Uterus (tissue), 4 donors: ENCODE results near the gene NOL3. TPM values are rescaled to one million over a fixed set of nuclear protein-coding genes. Genes with fewer than 3 reads are reported as not detected.

Experiments used
- DNase-seq, 2 donors: peaks; one replicate each; pipeline ENCODE4 v3.0.0-alpha.2; 2019 to 2020
- H3K27ac ChIP-seq, 2 donors: fragments of 200-600 bp; sonication (generic); 1 replicate in 1 of 2; 2 replicates in 1 of 2; pipeline ENCODE4 v1.5.1; 2016 to 2018
- H3K27me3 ChIP-seq, 2 donors: fragments of 200-600 bp; sonication (generic); one replicate each; pipeline ENCODE4 v1.5.1; 2018 to 2019; ENCODE audit warnings: control low read depth in 1 of 2
- H3K36me3 ChIP-seq, 2 donors: fragments of 200-600 bp; sonication (generic); one replicate each; pipeline ENCODE4 v1.5.1; 2019; ENCODE audit warnings: control low read depth in 1 of 2
- H3K4me1 ChIP-seq, 2 donors: fragments of 200-600 bp; sonication (generic); one replicate each; pipeline ENCODE4 v1.5.1; 2018 to 2019; ENCODE audit warnings: control low read depth in 1 of 2
- H3K4me3 ChIP-seq, 2 donors: fragments of 200-600 bp; sonication (generic); 1 replicate in 1 of 2; 2 replicates in 1 of 2; pipeline ENCODE4 v1.5.1; 2018 to 2019; ENCODE audit warnings: mild to moderate bottlenecking in 1 of 2
- H3K9me3 ChIP-seq, 2 donors: fragments of 200-600 bp; sonication (generic); one replicate each; pipeline ENCODE4 v1.5.1; 2019; ENCODE audit warnings: control low read depth in 1 of 2
- POLR2A ChIP-seq, 2 donors: fragments of 450-650 bp; IDR thresholded peaks; one replicate each; pipeline ENCODE4 v1.6.1; 2016; ENCODE audit warnings: antibody characterized with exemption in 2 of 2, mild to moderate bottlenecking in 1 of 2, moderate library complexity in 1 of 2
- intact Hi-C: fragments of 100-400 bp; cut with DNase I; formaldehyde crosslinking; loops from one replicate; pipeline ENCODE4 v1.15.1; 2023; ENCODE audit warnings: low total_unique reads
- total RNA-seq, 4 donors: library from RNA; depleted of rRNA in 3 of 4; stranded (reverse); fragments of >200 nt in 3 of 4; gene quantifications; one replicate each; pipeline versions ENCODE4 v1.1.0 to v1.2.4, GENCODE V29; 2014 to 2023
- TF ChIP-seq, protein P1 (sequence below), 4 experiments: fragments of 200-600 bp in 2 of 4; fragments of 450-650 bp in 2 of 4; sonication (generic) in 2 of 4; IDR thresholded peaks; one replicate each; pipeline ENCODE4 v1.5.1; 2016 to 2019; ENCODE audit warnings: antibody characterized with exemption in 4 of 4, mild to moderate bottlenecking in 2 of 4, moderate library complexity in 1 of 4
- donor health status: DM: yes; HTN: yes; CAD: no.

Gene NOL3
- total RNA-seq, 4 donors from 2014 or later = 3.3 to 29.7 (median 17.0) TPM

DNA sequence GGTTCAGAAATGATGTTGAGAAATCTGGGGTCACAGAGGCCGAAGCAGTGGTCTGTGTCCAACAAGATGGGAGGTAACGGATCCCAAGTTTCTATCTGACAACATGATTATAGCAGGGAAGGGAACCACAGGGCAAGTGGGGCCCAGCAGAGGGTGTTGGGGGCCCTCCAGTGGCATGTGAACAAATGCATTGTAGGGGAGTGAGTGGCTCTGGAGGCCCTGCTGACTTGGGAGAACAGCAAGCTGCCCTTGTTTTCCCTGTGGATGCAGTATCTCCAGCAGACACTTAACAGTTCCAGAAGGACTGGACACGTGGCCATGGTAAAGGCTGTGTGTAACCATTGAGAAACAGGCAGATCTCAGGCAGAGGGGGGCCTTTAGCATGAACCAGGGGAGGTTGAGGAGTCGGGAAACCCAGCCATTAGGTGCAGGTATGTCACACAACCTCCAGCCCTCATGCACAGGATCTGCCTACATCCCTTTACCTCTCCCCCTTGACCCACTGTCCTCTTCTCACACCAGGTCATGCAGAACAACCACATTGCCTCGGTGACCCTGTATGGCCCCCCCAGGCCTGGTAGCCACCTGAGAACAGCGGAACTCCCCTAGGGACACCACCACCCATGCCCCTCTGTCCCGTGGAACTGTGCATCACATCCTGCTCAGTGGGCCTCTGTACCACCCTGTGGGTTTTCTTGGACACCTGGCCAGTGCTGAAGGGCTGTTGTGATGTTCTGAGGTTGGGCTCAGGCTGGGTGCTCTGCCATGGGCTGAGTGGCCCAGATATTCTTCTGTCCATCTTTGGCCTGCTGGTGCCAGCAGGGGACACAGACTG is 23.6 kb upstream of the NOL3 start:
- no peak overlapping the region for H3K27ac ChIP-seq
- no peaks in the 10 kb centered on the region for H3K27me3 ChIP-seq
- intact Hi-C loops = no loop called here
- TF ChIP-seq, protein P1, sequence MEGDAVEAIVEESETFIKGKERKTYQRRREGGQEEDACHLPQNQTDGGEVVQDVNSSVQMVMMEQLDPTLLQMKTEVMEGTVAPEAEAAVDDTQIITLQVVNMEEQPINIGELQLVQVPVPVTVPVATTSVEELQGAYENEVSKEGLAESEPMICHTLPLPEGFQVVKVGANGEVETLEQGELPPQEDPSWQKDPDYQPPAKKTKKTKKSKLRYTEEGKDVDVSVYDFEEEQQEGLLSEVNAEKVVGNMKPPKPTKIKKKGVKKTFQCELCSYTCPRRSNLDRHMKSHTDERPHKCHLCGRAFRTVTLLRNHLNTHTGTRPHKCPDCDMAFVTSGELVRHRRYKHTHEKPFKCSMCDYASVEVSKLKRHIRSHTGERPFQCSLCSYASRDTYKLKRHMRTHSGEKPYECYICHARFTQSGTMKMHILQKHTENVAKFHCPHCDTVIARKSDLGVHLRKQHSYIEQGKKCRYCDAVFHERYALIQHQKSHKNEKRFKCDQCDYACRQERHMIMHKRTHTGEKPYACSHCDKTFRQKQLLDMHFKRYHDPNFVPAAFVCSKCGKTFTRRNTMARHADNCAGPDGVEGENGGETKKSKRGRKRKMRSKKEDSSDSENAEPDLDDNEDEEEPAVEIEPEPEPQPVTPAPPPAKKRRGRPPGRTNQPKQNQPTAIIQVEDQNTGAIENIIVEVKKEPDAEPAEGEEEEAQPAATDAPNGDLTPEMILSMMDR (IDR thresholded peaks at IDR 0.05) = no peak
- no peak for TF ChIP-seq POLR2A (IDR thresholded peaks at IDR 0.05)
- H3K9me3 ChIP-seq = no peaks in the 10 kb centered on the region
- peaks cover 0 to 4% of the 10 kb centered on the region in 2 donors for H3K4me1 ChIP-seq
- no peak for DNase-seq
- H3K36me3 ChIP-seq = no peaks in the 10 kb centered on the region
- no peak overlapping the region for H3K4me3 ChIP-seq

DNA sequence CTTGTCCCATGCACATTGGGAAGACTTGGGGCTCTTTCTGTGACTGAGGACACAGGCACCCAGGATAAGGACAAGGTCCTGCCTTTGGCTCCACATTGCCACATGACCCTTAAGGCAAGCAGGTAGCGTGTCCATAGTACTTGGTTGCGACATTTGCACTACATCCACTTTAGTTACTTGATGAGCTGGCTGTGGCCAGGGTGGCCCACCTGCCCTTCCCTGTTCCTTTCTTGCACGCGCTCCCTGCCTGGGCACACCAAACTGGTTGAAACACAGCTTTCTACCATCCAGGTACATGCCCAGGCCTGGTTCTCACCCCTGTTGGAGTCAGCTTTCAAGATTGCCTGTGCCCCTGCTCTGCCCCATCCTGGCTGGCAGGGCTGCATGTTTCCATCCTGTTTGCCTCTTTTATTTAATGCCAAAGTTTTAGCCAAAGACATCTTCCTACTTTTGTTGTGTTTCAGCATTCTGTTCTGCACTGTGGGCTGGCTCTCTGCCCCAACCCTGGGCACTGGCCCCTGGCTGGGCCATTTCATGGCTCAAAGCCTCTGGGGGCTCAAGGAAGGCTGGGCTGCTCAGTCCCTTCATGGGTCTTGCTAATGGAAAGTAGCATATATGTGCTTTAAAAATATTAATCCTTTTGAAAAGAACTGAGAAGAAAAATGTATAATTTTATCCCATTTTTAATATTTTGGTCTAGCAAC is 22.7 kb upstream of the NOL3 start:
- no peak overlapping the region for H3K27ac ChIP-seq
- no peak for DNase-seq
- no peak overlapping the region for H3K4me3 ChIP-seq
- H3K9me3 ChIP-seq = no peaks in the 10 kb centered on the region
- intact Hi-C loops = no loop called here
- H3K36me3 ChIP-seq = no peaks in the 10 kb centered on the region
- TF ChIP-seq, protein P1 (IDR thresholded peaks at IDR 0.05) = no peak
- no peak for TF ChIP-seq POLR2A (IDR thresholded peaks at IDR 0.05)
- no peaks in the 10 kb centered on the region for H3K27me3 ChIP-seq
- H3K4me1 ChIP-seq = peaks cover 0 to 4% of the 10 kb centered on the region in 2 donors

DNA sequence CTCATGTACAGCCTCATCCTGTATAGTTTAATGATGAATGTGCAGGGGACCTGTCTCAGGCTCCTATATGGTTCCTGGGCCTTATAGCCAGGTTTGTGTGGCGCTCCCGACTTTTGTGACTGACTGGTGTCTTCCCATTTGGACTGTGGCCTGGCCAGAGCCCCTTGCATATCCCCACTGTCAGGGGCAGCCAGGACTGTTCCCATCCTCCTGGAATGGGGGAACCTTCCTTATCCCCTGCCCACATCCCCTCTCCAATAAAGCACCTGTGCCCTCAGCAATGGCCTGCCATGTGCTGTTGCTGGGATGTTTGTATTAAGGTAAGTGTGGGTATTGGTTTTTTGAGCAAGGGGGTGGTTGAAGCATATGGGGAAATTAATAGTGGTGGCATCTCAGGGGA is 22.1 kb upstream of the NOL3 start:
- no peak overlapping the region for H3K4me3 ChIP-seq
- H3K27ac ChIP-seq = no peak overlapping the region
- no peak for TF ChIP-seq POLR2A (IDR thresholded peaks at IDR 0.05)
- TF ChIP-seq, protein P1 (IDR thresholded peaks at IDR 0.05) = no peak
- H3K36me3 ChIP-seq = no peaks in the 10 kb centered on the region
- H3K4me1 ChIP-seq = peaks cover 0 to 4% of the 10 kb centered on the region in 2 donors
- H3K27me3 ChIP-seq = no peaks in the 10 kb centered on the region
- intact Hi-C loops = no loop called here
- DNase-seq = no peak
- no peaks in the 10 kb centered on the region for H3K9me3 ChIP-seq

DNA sequence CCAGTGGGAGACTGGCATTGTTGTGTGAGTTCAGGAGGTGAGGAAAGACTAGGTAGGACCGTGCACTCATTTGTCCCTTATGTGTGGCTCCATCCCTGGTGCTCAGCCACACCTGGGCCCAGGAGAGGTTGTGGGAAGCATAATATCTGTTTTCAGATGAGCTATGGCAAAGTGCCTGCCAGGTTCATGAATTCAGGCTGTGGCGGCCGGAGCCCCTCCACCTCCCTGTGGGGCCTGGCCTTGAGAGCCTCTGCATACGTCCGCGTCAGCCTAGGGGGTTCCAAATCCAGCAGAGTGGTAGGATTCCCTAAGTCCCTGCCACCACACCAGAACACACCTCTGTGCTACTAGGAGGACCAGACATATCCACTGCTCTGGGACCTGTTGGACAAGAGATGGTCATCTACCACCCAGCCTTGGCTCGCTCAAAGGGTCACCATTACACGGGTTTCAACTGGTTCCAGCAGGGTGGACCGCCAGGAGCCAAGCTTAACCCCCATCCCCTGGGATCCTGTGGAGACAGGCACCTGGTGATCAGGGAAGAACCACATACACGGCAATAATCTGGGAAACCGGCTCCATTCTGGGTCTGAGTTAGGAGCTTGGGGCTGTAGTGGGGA is 21.6 kb upstream of the NOL3 start:
- H3K4me3 ChIP-seq = no peak overlapping the region
- H3K27me3 ChIP-seq = no peaks in the 10 kb centered on the region
- peaks cover 0 to 4% of the 10 kb centered on the region in 2 donors for H3K4me1 ChIP-seq
- TF ChIP-seq POLR2A (IDR thresholded peaks at IDR 0.05) = no peak
- TF ChIP-seq, protein P1 (IDR thresholded peaks at IDR 0.05) = no peak
- H3K36me3 ChIP-seq = no peaks in the 10 kb centered on the region
- no peak for DNase-seq
- no peaks in the 10 kb centered on the region for H3K9me3 ChIP-seq
- intact Hi-C loops = no loop called here
- H3K27ac ChIP-seq = no peak overlapping the region
